HG02759 (cell line): ENCODE results near the gene PLD5.

Experiments used
- ATAC-seq: cut with Tn5 transposase; IDR thresholded peaks from one replicate; pipeline ENCODE4 v1.9.1; 2021; ENCODE audit warnings: mild to moderate bottlenecking, moderate library complexity; ENCODE audit not compliant: unreplicated experiment

The PLD5 gene

DNA sequence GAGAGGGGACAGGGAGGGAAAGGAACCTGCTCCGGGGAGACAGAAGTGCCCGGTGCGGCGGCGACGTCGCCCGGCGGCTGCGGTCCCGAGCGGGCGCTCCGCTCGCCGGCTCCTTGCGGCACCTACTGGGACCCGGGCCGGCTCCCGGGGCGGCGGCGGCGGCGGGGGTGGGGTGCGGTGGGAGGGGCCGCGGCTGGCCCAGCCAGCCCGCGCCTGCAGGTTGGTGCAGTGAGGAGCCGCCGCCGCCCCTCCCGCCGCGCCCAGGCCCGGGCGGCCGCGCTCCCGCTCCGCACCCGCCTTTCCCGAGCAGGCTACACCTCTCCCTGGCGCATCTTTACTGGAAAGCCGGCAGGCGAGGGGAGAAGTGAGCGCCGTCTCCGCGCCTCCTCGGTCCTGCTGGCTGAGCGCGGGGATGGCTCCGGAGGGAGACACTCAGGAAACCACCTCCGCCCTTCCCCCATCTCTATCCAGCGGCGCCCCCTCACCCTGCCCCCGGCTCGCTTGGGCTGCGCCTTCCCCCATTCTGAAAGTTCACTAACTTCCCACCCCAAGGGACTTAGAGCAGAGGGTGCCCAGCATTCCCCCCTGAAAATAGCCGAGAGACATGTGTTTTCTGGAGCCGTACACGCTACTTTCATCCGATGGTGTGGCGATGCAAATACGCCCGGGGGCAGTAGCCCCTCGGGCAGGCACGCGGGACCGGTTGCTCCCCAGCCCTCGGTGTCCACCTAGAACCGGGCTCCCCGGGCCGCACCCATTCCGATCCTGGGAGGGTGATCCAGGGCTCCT lies at the start of gene PLD5:
Gene PLD5, minus strand, starts transcription at position 127 of the 789 bp plus-strand sequence.
- ATAC-seq, result peak; percentile 34

DNA sequence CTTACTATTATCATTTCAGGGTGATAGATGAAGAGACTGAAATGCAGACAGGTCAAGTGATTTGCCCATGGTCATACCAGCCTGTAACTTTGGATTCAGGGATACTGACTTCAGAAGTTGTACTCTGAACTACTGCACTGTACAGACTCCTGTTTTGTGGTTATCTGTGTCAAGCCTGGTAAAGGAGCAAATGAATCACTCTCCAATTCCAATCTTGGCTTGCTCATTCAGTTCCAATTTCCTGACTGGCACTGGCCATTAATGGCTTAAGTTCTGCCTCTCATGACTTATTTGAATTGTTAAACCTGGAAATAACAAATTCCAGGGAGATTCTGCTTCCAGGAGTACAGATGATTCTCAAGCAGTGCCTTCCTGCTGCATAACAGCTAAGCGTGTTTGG lies 45.4 kb upstream of the PLD5 start:
- ATAC-seq, result no peak

DNA sequence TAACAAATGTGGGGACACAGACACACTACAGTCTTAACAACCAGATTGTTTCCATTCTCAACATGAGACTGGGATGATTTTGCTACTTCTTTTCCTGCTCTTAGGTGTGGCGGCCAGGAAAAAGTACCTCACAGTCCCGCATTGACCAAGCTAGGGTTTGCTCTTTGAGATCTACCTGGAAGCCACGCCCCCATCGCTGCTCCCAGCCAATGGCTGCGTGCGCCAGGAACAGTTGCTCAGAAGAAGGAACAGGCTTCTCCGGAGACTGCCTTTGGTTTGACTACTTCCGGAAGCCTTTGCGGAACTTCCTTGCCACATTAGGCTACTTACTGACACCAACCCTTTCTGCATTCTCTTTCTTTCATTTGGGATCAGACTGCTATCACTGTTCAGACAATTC lies 44.2 kb upstream of the PLD5 start:
- no peak for ATAC-seq

DNA sequence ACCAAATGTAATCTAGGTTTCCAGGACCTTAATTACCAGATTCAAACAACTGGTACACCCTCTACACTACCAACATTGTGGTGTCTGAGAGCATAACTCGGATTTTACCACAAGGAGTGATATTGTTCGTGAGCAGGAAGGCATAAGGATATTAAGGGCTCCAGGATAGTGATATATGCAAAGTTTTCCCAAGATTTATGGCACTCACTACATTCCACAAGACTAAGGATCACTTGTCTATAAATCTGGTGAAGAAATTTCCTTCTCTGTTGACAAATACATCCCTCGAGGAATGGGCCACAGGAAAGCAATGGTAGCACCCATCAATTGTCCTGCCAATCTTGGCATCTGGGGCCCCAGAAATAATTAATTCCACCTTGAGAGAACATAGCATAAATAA lies 43.1 kb upstream of the PLD5 start:
- ATAC-seq, result no peak

DNA sequence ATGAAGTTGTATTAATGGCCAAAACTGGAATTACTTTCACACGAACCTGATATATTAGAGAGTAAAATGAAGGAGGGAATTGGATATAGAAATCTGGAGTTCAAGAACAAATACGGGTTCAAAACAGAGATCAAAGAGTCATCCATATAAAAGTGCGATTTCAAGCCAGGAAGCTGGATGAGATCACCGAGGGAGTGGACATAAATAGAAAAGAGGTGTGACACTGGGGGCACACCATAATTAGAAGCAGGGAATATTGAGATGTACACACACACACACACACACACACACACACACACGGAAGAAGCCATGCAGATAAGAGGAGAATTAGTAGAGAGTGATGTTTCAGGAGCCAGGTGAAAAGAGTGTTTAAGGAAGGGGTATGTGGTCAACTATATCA lies 32.3 kb upstream of the PLD5 start:
- ATAC-seq, result no peak

DNA sequence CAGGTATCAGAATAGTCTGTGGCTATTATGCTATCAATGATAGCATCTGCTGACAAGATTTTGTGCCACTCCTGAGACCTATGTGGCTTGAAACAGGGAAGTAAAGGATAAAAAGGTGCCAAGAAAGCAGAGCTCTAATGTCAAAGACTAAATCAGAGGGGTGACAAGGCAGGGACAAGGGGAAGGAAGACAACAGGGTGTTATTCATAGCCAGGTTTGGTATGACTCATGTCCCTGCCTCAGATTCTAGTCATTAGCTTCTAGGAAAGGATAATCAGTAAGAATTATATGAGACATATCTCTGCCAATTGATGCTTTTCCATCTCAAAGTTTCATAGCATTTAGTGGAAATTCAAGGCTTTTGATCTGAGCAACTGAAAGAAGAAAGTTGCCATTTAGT lies 31.8 kb upstream of the PLD5 start:
- no peak for ATAC-seq

DNA sequence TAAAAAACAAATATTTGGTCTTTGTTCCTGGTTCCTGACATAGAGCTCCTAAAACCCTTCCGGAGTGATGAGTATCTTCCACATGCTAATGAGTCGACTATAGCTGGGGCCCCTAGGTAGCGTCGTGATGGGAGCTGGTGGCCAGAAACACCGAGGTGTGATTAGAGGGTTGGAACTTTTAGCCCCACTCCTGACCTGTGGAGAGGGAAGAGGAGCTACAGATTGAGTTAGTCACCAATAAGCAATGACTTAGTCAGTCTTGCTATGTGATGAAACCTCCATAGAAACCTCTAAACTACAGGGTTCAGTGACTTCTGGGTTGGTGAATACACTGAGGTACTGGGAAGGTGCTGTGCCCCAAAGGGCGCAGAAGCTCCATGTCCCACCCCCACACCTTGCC lies 30.1 kb upstream of the PLD5 start:
- ATAC-seq, result no peak

DNA sequence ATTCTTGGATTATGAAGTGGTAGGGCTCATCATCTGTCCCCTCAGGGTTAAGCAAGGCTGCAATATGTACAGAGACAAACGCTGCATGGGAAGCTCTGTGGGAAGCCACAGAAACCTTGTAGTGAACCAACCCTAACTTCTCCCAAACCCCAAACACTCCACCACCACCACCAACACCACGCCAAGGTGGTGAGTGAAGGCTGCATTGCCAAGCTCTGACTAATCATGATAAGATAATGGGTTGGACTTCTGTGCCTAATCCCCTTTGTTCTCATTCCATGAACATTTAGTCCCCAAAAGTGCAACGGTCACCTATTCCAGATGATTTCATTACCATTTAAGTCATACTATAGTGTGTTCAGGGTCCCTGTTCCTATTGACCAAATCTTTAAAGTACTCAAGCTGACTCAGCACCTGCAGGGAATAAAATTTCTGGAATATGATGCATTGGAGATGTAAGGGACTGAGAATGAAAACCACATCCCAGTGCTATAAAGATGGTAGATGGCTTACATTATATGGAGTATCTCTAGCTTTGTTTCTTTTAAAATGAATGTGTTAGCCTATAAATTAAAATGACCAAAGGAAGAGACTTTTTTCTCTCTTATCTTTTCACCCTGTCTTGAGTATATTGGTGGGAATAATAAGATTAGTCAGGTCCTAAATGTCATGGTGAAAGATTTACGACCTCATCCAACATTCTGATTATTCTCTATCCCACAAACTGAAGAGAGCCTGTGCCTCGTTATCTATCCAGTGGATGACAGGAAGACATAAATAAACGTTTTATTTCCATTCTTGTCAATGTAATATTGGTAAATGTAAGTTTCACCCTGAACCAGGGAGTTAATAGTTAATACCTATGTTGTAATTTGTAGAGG lies 22.6 kb upstream of the PLD5 start:
- ATAC-seq, result no peak

DNA sequence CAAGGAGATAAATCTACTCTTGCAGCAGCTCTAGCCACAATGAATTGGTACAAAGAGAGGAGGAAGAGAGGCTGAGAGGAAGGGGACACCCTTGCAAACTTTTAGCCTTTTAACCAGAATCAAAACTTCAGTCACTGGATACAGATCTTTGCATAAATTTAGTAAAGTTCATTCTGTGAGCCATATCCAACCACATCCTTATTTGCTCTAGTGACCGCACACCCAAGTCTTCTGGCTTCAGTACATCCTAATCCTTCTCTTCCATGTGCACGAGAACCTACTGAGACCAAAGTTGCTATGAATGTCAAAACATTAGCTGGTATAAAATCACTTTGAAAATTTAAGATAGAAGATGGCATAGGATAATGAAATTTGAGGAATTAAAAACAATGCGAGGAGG lies 21.9 kb upstream of the PLD5 start:
- ATAC-seq, result no peak

DNA sequence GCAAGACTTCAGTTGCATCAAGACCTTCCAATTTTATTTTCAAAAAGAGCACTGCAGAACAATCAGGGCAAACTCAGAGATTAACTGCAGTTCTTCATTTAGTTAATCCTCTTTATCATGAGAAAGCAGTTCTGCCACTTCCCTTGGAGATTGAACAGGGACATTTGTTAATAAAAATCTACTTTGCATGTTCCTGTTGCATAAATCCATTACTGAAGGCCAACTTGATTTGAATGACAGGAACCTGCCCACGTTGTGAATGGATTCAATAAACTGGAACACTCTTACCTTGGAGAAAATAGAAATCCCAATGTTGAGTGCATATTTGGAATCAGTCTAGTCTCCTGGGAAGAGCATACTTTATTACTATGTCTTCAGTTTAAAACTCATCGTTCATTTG lies 19.6 kb upstream of the PLD5 start:
- ATAC-seq, result no peak

DNA sequence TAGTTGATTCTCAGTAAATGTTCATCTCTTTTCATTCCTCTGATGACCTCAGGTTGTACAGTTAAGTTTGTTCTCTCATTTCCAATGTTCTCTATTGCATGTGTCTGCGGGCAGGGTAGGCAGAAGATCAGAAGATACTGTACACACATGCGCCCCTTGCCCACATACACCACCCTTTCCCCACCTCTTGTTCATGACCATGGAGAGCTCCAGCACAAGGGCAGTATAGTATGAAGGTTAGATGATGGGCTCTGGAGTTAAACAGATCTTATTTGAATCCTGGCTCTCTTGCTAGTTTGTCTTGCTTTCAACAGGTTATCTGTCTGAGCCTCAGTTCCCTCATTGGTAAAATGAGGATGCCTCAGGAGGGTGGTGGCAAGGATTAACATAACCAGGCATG lies 17.8 kb upstream of the PLD5 start:
- no peak for ATAC-seq

DNA sequence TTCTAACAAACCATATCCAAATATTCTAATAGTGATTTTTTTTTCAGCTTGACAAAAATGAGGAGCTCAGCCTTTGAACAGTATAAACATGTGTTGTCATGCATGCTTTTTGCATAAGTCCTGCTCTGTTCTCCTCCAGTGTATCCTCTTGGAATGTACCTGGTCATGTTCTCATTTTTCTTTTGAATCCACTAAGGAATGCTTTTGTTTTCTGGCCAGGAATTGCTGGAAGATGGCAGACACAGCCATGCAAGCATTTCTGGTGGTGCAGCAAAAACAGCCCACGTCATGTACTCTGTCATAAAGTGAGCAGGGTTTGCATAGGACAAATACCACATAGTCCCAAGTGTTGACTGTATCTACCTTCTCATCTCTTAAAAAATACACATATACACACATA lies 11.5 kb upstream of the PLD5 start:
- no peak for ATAC-seq

DNA sequence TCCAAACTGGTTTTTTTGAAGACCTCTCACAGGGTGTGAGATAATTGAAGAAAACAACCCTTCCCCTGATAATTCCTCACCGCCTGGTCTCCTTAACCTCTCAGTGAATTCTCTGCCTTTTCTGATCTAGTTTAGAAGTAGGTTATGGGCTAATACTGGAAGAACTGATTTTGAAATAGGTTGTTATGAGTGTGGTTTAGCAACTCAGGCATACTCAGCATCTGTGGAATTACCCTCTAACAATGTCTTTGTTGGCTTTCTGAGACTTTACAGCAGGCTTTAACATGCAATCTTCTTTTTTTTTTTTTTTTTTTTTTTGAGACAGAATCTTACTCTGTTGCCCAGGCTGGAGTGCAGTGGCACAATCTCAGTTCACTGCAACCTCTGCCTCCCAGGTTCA lies 10.3 kb upstream of the PLD5 start:
- no peak for ATAC-seq

DNA sequence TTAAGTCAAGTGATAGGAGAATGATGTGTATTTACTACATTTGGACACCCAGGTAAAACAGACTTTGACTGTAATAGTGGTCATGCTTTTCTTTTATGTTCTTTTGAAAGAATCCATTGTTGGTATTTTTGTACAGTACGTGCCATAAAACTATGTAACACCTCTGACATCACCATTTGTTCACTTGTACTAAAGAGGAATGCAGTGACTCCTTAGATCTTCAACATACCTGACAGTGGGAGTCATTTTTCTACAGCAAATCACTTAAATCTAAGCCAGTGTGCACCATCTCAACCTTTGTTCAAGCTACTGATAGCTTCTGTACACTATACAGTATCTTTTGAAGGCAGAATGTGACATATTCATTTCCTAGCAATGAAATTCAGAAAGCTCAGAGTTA lies 6.3 kb upstream of the PLD5 start:
- no peak for ATAC-seq

DNA sequence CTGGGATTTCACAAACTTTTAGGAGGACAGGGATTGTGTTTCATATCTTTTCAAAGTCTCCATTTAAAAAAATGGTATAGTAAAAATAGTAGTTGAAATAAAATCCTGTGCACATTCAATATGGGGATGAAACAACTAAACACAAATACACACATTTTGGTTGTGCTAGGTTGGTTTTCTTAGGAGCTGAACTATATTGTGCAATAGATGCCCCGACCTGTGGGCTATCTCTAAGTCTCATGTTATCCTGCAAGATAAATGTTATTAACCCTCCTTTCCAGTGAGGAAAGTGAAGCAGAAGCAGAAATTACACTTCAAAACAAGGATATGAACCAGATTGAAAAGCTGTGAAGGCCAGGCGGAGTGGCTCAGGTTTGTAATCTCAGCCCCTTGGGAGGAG lies 1.3 kb upstream of the PLD5 start:
- ATAC-seq, result no peak

DNA sequence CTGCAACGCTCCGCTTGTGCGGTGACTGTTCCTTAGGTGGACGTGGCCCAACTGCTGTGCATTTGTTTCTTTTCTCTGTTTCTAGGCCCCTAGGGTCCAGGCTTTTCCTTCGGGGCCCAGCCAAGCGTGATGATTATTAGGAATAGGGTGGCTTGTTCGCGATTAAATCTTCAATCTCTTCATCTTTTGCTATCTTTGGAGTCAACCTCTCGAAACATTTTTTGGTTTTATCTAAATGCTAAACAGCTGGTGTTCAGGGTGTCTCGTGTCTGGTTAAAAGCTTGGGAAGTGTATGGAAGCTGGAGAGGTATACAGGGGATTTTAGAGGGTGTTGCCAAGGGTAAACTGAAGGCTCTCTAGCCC lies 844 bp upstream of the PLD5 start:
- ATAC-seq, result no peak

DNA sequence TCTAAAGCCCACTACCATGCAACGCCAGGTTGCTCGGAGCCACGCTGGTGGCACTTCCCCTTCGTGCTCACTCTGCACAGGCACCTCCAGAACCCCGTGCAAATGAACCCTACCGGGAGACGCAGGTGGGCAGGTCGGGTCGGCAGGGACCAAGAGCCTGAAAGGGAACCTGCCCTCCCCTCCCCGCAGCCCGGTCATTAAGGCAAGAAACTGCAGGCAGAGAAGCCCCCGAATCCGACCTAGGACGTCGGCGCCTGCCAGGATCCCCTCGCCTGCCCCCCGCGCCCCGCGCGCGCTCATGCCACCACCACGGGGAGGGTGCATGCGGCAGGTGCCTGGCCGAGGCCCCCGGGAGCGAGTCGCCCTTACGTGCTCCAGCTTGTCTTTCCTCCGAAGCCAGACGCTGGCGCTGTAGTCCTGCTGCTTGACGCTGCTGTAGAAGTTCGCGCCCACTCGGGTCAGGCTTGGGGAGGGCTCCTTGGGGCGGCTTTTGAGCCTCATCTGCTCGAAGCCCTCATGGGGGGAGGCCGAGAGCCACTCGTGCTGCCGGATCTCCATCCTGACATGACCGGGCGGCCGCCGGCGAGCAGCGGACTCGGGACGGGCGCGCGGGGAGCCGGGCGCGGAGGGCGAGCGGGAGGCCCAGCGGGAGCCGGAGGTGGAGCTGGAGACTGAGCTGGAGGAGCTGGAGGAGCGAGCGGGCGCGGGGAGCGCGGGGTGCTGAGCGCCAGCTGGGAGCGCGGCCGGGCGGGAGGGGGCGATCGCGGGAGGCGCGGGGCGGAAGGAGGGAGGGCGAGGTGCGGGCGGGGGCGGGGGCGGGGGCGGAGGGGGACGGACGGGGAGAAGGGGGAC lies 552 bp downstream of the PLD5 start:
- peak; percentile 45 for ATAC-seq

DNA sequence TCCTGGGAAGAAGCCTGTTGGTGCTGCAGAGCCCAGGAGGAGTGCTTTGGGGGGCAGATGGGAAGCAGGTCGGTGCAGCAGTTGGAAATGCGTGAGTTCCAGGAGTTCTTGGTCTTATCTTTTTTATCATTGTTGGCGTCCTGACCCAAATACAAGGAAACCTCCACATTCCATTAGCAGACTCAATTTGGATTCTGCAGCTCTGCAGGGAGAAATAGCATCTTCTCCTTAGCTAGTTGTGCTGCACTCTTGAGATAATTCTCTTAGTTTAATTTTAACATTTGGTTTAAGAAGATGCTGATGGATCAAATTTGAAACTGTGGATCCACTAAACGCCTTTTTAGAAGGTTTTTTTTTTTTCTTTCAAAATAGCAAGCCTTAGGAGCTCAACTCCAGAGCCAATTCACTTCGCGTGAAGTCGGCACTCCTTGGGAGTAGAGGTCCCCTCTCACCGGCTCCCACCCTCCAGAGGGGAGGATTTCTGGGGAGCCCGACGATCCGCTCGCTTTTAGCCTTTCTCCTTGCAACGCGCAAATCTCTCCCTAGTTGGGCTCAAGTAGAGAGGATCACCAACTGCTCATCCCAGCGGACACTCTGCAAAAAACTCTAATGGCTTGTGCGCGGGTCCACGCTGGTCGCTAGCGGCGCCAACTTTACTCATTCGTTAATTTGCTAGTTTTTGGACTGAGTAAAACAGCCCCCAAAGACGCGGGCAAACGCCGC lies 1.3 kb downstream of the PLD5 start:
- no peak for ATAC-seq

DNA sequence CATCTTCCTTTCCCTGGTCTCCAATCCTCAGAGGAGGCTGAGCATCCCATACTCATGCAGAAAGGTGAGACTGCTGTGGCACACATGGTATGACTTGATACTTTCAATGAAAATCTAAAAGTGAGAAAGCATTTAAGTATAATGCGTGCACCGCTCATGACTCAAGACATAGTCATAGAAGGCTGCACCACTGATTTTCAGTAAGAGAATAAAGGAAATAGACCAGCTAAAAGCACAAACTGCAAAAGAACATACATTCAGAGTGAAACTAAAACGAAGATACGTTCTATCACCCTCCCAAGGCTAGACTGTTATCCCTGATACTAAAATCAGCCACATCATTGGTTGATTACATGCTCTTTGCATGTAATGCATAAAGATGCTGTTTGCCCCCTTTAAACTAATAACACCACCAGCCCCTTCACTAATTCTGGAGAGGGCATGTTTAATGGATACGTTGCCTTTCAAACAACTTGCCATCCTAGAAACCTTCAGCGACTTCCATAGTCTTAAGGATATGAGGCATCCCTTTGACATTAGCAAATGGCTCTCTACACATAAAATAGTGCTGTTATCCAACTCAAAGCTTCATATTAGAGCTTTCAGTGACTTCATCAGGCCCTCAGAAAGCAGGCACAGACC lies 2.1 kb downstream of the PLD5 start:
- ATAC-seq, result no peak

DNA sequence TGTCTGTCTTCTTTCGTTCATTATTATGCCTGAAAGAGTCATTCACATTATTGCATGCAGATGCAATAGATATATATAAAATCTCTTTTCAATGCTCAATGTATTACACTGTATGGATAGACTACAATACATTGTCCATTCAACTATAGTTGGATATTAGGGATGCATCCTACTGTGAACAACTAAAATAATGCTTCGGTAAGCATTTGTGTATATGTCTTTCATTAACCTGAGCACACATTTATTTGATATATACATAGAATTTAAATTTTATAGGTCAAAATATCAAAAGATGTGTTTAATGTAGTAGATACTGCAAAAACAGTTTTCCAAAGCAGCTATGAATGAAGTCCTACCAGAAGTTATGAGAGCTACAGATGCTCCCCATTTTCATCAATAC lies 8.9 kb downstream of the PLD5 start:
- ATAC-seq, result no peak
